Tibial artery (tissue), 4 donors: ENCODE measurements around the gene CCDC172.
A peak's percentile ranks its signal among the peaks of the same experiment; 100 is the strongest.

Source experiments
- DNase-seq, 2 donors: peaks; one replicate each; pipeline ENCODE4 v3.0.0-alpha.2; 2019
- H3K27ac ChIP-seq, 2 donors: fragments of 200-600 bp; sonication (generic) in 1 of 2; 1 replicate in 1 of 2; 2 replicates in 1 of 2; pipeline ENCODE4 v1.5.1; 2018 to 2019; ENCODE audit warnings: mild to moderate bottlenecking in 1 of 2
- H3K27me3 ChIP-seq, 2 donors: fragments of 200-600 bp; sonication (generic) in 1 of 2; one replicate each; pipeline versions ENCODE4 v1.5.1 to v1.6.0; 2016 to 2019
- H3K36me3 ChIP-seq, 3 donors: fragments of 200-600 bp; sonication (generic) in 2 of 3; one replicate each; pipeline ENCODE4 v1.5.1; 2016 to 2019; ENCODE audit warnings: mild to moderate bottlenecking in 2 of 3
- H3K4me1 ChIP-seq, 4 donors: fragments of 200-600 bp; sonication (generic) in 2 of 4; 1 replicate in 3 of 4; 2 replicates in 1 of 4; pipeline ENCODE4 v1.5.1; 2016 to 2019
- H3K4me3 ChIP-seq, 2 donors: fragments of 200-600 bp; sonication (generic) in 1 of 2; 1 replicate in 1 of 2; 2 replicates in 1 of 2; pipeline ENCODE4 v1.5.1; 2018 to 2019; ENCODE audit warnings: mild to moderate bottlenecking in 2 of 2
- H3K9me3 ChIP-seq, 3 donors: fragments of 200-600 bp; sonication (generic) in 1 of 3; one replicate each; pipeline ENCODE4 v1.5.1; 2016 to 2019
- CTCF ChIP-seq, 2 experiments: fragments of 200-600 bp in 1 of 2; fragments of 450-650 bp in 1 of 2; IDR thresholded peaks; one replicate each; pipeline ENCODE4 v1.5.1; 2017 to 2019; ENCODE audit warnings: antibody characterized with exemption in 2 of 2, mild to moderate bottlenecking in 1 of 2, moderate library complexity in 1 of 2
- intact Hi-C: fragments of 100-400 bp; cut with DNase I; formaldehyde crosslinking; loops from one replicate; pipeline ENCODE4 v1.15.0; 2023; ENCODE audit warnings: low total_unique reads

CCDC172 gene

GRCh38 chr10:116300542-116300941 lies 23.7 kb upstream of the CCDC172 start:
- no peak overlapping the region for H3K4me3 ChIP-seq
- intact Hi-C loops = no loop called here
- H3K4me1 ChIP-seq = no peaks in the 10 kb centered on the region
- DNase-seq = peak in 1 of 2 donors; percentile 25
- no peaks in the 10 kb centered on the region for H3K27me3 ChIP-seq
- no peak overlapping the region for H3K27ac ChIP-seq
- TF ChIP-seq CTCF (IDR thresholded peaks at IDR 0.05) = no peak
- peaks cover 0 to 6% (median 0%) of the 10 kb centered on the region in 3 donors for H3K9me3 ChIP-seq
- no peaks in the 10 kb centered on the region for H3K36me3 ChIP-seq

- H3K9me3 ChIP-seq = peaks cover 0 to 6% (median 0%) of the 10 kb centered on the region in 3 donors
- no peaks in the 10 kb centered on the region for H3K36me3 ChIP-seq
- no peaks in the 10 kb centered on the region for H3K27me3 ChIP-seq
- no peak overlapping the region for H3K4me3 ChIP-seq
- H3K4me1 ChIP-seq = no peaks in the 10 kb centered on the region
- no peak for TF ChIP-seq CTCF (IDR thresholded peaks at IDR 0.05)
- DNase-seq = no peak
- H3K27ac ChIP-seq = no peak overlapping the region
- intact Hi-C loops = no loop called here
Measured at GRCh38 chr10:116304923-116305322, 19.3 kb upstream of the CCDC172 start.

- no peak for DNase-seq
- Histone ChIP-seq H3K9me3 (peaks cover 0 to 6% (median 0%) of the 10 kb centered on the region in 3 donors), H3K27me3 (no peaks in the 10 kb centered on the region), H3K4me3 (no peak overlapping the region), H3K27ac (no peak overlapping the region), H3K4me1 (no peaks in the 10 kb centered on the region), H3K36me3 (no peaks in the 10 kb centered on the region)
- no peak for TF ChIP-seq CTCF (IDR thresholded peaks at IDR 0.05)
- intact Hi-C loops = no loop called here
Measured at GRCh38 chr10:116306847-116307246, 17.4 kb upstream of the CCDC172 start.

GRCh38 chr10:116307455-116307854 lies 16.8 kb upstream of the CCDC172 start:
- intact Hi-C loops = no loop called here
- no peak for DNase-seq
- no peaks in the 10 kb centered on the region for H3K4me1 ChIP-seq
- no peak overlapping the region for H3K27ac ChIP-seq
- no peak overlapping the region for H3K4me3 ChIP-seq
- H3K9me3 ChIP-seq = peaks cover 0 to 6% (median 0%) of the 10 kb centered on the region in 3 donors
- no peak for TF ChIP-seq CTCF (IDR thresholded peaks at IDR 0.05)
- H3K27me3 ChIP-seq = no peaks in the 10 kb centered on the region
- H3K36me3 ChIP-seq = no peaks in the 10 kb centered on the region

- no peak for TF ChIP-seq CTCF (IDR thresholded peaks at IDR 0.05)
- Histone ChIP-seq H3K36me3 (no peaks in the 10 kb centered on the region), H3K4me3 (no peak overlapping the region), H3K4me1 (no peaks in the 10 kb centered on the region), H3K9me3 (no peaks in the 10 kb centered on the region), H3K27me3 (no peaks in the 10 kb centered on the region), H3K27ac (no peak overlapping the region)
- no peak for DNase-seq
- intact Hi-C loops = no loop called here
Measured at GRCh38 chr10:116311016-116311415, 13.2 kb upstream of the CCDC172 start.
